Measurements from ENCODE around the gene PCP4. TPM values are rescaled to one million over a fixed set of nuclear protein-coding genes. Genes with fewer than 3 reads are reported as not detected.

Gene PCP4
- total RNA-seq, 1 experiment from 2014 or later, result not detected

DNA sequence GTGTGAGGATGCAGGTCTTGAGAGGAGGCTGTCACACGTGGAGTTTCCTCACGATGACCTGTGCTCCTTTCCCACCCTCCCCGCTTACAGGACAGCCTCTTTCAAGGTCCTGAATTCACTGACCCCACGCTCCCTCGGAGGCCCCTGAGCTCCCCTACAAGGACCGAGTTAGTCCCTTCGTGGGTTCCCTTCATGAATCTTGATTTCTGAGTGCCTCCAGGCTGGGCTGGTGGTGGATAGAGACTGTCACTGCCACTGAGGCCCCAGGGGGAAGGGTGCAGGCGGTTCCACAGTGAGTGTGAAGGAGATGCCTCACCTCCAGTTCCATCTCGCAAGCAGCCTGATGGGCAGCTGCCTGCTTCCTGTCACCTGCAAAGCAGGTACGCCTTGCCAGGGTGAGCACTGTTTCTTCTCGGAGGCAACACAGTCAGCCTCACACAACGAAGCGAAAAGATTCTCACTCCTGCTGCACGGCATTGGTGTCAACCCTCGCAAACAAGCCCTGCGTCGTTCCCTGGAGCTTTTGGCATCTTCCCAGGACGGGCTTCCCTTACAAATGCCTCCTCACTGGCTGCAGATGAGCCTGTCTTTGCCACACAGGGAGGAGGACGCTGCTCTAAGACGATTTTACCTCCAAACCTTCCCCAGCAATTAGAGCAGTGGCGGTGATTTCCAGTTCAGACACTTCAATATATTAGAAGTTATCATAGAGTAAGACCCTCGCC lies 26.7 kb upstream of the PCP4 start:
- no peaks in the 10 kb centered on the region for H3K4me1 ChIP-seq (ENCODE audit: control insufficient read depth, insufficient read depth, low read length)
- H3K36me3 ChIP-seq (ENCODE audit: control insufficient read depth, insufficient read depth, low read length), result no peaks in the 10 kb centered on the region
- ATAC-seq (no peak), DNase-seq (ENCODE audit: low read depth, low spot score) (no peak)
- H3K9me3 ChIP-seq (ENCODE audit: control insufficient read depth, insufficient read depth, low read depth, low read length), result no peaks in the 10 kb centered on the region
- no peaks in the 10 kb centered on the region for H3K27me3 ChIP-seq (ENCODE audit: control insufficient read depth, insufficient read depth, low read length)
- H3K4me3 ChIP-seq (ENCODE audit: low read depth in 2 of 2, low read length in 2 of 2), result no peak overlapping the region
- ChIA-PET CTCF (no interaction called here), POLR2A (no interaction called here)
- H3K27ac ChIP-seq (ENCODE audit: low read length), result no peak overlapping the region
- BruUV-seq (replicated peaks), result no TSS peak
- intact Hi-C loops (cut with micrococcal nuclease; ENCODE audit: unreplicated experiment) (no loop called here), in situ Hi-C loops (cut with HindIII; ENCODE audit: low pct_unique_long_range_greater_than_20kb, low sequenced_read_pairs) (no loop called here)
- TF ChIP-seq, protein P1, sequence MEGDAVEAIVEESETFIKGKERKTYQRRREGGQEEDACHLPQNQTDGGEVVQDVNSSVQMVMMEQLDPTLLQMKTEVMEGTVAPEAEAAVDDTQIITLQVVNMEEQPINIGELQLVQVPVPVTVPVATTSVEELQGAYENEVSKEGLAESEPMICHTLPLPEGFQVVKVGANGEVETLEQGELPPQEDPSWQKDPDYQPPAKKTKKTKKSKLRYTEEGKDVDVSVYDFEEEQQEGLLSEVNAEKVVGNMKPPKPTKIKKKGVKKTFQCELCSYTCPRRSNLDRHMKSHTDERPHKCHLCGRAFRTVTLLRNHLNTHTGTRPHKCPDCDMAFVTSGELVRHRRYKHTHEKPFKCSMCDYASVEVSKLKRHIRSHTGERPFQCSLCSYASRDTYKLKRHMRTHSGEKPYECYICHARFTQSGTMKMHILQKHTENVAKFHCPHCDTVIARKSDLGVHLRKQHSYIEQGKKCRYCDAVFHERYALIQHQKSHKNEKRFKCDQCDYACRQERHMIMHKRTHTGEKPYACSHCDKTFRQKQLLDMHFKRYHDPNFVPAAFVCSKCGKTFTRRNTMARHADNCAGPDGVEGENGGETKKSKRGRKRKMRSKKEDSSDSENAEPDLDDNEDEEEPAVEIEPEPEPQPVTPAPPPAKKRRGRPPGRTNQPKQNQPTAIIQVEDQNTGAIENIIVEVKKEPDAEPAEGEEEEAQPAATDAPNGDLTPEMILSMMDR (IDR thresholded peaks at IDR 0.05), result no peak
- TF ChIP-seq TCF7L2 (IDR thresholded peaks at IDR 0.05; ENCODE audit: low read depth, low read length), result no peak
- TF ChIP-seq SIN3A (IDR thresholded peaks at IDR 0.05; ENCODE audit: borderline replicate concordance, insufficient read depth, low read depth, low read length), result no peak
- TF ChIP-seq POLR2AphosphoS5 (IDR thresholded peaks at IDR 0.05; ENCODE audit: low read depth, low read length), result no peak
- TF ChIP-seq, protein P2, sequence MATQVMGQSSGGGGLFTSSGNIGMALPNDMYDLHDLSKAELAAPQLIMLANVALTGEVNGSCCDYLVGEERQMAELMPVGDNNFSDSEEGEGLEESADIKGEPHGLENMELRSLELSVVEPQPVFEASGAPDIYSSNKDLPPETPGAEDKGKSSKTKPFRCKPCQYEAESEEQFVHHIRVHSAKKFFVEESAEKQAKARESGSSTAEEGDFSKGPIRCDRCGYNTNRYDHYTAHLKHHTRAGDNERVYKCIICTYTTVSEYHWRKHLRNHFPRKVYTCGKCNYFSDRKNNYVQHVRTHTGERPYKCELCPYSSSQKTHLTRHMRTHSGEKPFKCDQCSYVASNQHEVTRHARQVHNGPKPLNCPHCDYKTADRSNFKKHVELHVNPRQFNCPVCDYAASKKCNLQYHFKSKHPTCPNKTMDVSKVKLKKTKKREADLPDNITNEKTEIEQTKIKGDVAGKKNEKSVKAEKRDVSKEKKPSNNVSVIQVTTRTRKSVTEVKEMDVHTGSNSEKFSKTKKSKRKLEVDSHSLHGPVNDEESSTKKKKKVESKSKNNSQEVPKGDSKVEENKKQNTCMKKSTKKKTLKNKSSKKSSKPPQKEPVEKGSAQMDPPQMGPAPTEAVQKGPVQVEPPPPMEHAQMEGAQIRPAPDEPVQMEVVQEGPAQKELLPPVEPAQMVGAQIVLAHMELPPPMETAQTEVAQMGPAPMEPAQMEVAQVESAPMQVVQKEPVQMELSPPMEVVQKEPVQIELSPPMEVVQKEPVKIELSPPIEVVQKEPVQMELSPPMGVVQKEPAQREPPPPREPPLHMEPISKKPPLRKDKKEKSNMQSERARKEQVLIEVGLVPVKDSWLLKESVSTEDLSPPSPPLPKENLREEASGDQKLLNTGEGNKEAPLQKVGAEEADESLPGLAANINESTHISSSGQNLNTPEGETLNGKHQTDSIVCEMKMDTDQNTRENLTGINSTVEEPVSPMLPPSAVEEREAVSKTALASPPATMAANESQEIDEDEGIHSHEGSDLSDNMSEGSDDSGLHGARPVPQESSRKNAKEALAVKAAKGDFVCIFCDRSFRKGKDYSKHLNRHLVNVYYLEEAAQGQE (IDR thresholded peaks at IDR 0.05; ENCODE audit: insufficient read depth in 1 of 2, low read depth in 2 of 2, low read length in 1 of 2), result no peak

GRCh38 chr21:39842741-39843459 lies 24.3 kb upstream of the PCP4 start:
- no peak for TF ChIP-seq SIN3A (IDR thresholded peaks at IDR 0.05; ENCODE audit: borderline replicate concordance, insufficient read depth, low read depth, low read length)
- TF ChIP-seq, protein P2 (IDR thresholded peaks at IDR 0.05; ENCODE audit: insufficient read depth in 1 of 2, low read depth in 2 of 2, low read length in 1 of 2), result no peak
- TF ChIP-seq POLR2AphosphoS5 (IDR thresholded peaks at IDR 0.05; ENCODE audit: low read depth, low read length), result no peak
- TF ChIP-seq TCF7L2 (IDR thresholded peaks at IDR 0.05; ENCODE audit: low read depth, low read length), result no peak
- TF ChIP-seq, protein P1 (IDR thresholded peaks at IDR 0.05), result no peak
- CTCF ChIA-PET, result no interaction called here
- intact Hi-C loops (cut with micrococcal nuclease; ENCODE audit: unreplicated experiment), result no loop called here
- DNase-seq (ENCODE audit: low read depth, low spot score) (no peak), ATAC-seq (no peak)
- POLR2A ChIA-PET, result no interaction called here
- no peaks in the 10 kb centered on the region for H3K9me3 ChIP-seq (ENCODE audit: control insufficient read depth, insufficient read depth, low read depth, low read length)
- no TSS peak for BruUV-seq (replicated peaks)
- H3K27me3 ChIP-seq (ENCODE audit: control insufficient read depth, insufficient read depth, low read length), result no peaks in the 10 kb centered on the region
- no peaks in the 10 kb centered on the region for H3K4me1 ChIP-seq (ENCODE audit: control insufficient read depth, insufficient read depth, low read length)
- H3K27ac ChIP-seq (ENCODE audit: low read length), result no peak overlapping the region
- H3K4me3 ChIP-seq (ENCODE audit: low read depth in 2 of 2, low read length in 2 of 2), result 0 out of 4 replicates have a peak overlapping the region, but pooled peaks of 1 of the 2 experiments have one; percentile 1
- no peaks in the 10 kb centered on the region for H3K36me3 ChIP-seq (ENCODE audit: control insufficient read depth, insufficient read depth, low read length)
- in situ Hi-C loops (cut with HindIII; ENCODE audit: low pct_unique_long_range_greater_than_20kb, low sequenced_read_pairs), result no loop called here
